ENCODE measurements around the gene SKIC2. TPM values are rescaled to one million over a fixed set of nuclear protein-coding genes. Genes with fewer than 3 reads are reported as not detected.
A peak's percentile ranks its signal among the peaks of the same experiment; 100 is the strongest.
"Not testable (repeated sequence)": the region's sequence is repeated elsewhere in the genome, so short reads cannot be mapped to it uniquely, and the experiment has no call there.

Gene SKIC2
- total RNA-seq (10 to 100 TPM; 22.1 to 73.4 (median 33.4) TPM), polyA plus RNA-seq (10 to 100 TPM; 25.0 to 68.2 (median 30.6) TPM)

DNA sequence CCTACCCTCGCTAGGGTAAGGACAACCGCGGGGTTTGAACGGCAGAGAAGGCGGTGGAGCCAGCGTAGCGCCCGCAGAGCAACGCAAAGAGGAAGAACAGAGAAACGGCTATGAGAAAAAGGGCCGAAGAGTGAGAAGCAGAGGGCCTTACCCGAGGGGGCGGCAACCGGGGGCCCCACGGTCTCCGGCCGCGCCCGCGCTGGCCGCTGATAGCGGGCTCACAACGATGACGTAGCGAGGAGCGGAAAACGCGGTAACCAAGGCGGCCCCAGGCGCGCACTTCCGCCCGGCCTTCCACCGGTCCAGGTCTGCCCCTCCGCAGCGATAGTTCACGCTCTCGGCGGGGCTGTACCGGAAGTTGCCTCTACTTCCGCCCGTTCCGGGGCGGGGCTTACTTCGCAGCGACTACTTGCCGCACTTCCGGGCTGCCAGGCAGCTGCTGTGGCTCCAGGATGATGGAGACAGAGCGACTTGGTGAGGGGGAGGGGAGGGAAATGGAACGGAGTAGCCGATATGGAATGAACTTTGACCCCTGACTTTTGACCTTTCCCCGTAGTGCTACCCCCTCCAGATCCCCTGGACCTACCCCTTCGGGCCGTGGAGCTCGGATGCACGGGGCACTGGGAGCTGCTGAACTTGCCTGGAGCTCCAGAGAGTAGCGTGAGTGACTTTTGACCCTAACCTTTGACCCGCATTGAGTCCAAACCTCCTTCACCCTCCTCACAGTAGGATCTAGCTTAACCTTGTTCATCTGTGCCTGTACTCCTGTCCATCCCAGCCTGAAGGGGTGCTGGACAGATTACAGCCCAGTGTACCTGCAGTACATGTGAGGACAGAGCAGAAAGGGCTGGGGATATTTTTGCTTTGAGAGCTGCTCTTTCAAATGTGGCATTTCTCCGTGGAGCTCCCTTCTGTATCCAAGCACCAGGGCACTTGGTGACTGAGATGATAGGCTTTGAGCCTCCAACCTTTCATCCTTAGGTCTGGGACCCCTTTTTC, at the start of gene SKIC2, which contains the start of gene NELFE:
Gene SKIC2 (plus strand): TSS at position 435 of the 999 bp plus-strand sequence. CDS start 18 bp downstream, at position 453.
Gene NELFE (minus strand): TSS at position 231 of the 999 bp plus-strand sequence. CDS start 525 bp downstream, outside the sequence.
- DNase-seq = peak; percentile 99
- Histone ChIP-seq H3K4me3 (peak within 1 kb of the TSS; percentile 65 to 92 (median 83)), H3K27ac (peak within 1 kb of the TSS; percentile 77 to 91 (median 88)), H3K4me1 (peaks cover 0 to 25% (median 22%) of the 10 kb centered on the region in 4 donors), H3K36me3 (peaks cover 43 to 68% (median 54%) of the 10 kb centered on the region in 4 donors), H3K9me3 (no peaks in the 10 kb centered on the region), H3K27me3 (no peaks in the 10 kb centered on the region)
- TF ChIP-seq POLR2AphosphoS5 (IDR thresholded peaks at IDR 0.05) (peak; percentile 82 to 91 (median 88)), EP300 (IDR thresholded peaks at IDR 0.05) (peak in 1 of 4 donors; percentile 48), POLR2A (IDR thresholded peaks at IDR 0.05) (peak; percentile 46 to 52)
- TF ChIP-seq, protein P1, sequence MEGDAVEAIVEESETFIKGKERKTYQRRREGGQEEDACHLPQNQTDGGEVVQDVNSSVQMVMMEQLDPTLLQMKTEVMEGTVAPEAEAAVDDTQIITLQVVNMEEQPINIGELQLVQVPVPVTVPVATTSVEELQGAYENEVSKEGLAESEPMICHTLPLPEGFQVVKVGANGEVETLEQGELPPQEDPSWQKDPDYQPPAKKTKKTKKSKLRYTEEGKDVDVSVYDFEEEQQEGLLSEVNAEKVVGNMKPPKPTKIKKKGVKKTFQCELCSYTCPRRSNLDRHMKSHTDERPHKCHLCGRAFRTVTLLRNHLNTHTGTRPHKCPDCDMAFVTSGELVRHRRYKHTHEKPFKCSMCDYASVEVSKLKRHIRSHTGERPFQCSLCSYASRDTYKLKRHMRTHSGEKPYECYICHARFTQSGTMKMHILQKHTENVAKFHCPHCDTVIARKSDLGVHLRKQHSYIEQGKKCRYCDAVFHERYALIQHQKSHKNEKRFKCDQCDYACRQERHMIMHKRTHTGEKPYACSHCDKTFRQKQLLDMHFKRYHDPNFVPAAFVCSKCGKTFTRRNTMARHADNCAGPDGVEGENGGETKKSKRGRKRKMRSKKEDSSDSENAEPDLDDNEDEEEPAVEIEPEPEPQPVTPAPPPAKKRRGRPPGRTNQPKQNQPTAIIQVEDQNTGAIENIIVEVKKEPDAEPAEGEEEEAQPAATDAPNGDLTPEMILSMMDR (IDR thresholded peaks at IDR 0.05) = no peak
- intact Hi-C loops (cut with DNase I) = loop anchor here (1.0 to 10.0 kb wide), 4 partner anchors 12 to 414 kb away; partner anchors contain the start of genes ATP6V1G2, DDX39B, NFKBIL1 and ZBTB12
- 0 to 1% methylated on average over 59 of the region's 59 CpGs for WGBS, 2 donors

DNA sequence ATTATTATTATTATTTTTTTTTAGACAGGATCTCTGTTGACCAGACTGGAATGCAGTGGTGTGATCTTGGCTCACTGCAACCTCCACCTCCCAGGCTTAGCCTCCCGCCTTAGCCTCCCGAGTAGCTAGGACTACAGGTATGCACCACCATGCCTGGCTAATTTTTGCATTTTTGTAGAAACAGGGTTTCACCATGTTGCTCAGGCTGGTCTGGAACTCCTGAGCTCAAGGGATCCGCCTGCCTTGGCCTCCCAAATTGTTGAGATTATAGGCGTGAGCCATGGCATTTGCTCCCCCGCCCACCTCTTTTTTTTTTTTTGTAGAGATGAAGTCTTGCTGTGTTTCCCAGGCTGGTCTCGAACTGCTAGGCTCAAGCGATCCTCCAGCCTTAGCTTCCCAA, 49.7 kb upstream of the SKIC2 start:
- WGBS, 2 donors = 76 to 84% methylated on average over 7 of the region's 7 CpGs
- not testable (repeated sequence) for H3K9me3 ChIP-seq, H3K36me3 ChIP-seq, H3K4me1 ChIP-seq, H3K27ac ChIP-seq, H3K27me3 ChIP-seq, DNase-seq, H3K4me3 ChIP-seq
- intact Hi-C loops (cut with DNase I) = loop anchor here (10.0 kb wide), 1 partner anchor 216 kb away; the partner anchor contains the start of gene ATF6B

DNA sequence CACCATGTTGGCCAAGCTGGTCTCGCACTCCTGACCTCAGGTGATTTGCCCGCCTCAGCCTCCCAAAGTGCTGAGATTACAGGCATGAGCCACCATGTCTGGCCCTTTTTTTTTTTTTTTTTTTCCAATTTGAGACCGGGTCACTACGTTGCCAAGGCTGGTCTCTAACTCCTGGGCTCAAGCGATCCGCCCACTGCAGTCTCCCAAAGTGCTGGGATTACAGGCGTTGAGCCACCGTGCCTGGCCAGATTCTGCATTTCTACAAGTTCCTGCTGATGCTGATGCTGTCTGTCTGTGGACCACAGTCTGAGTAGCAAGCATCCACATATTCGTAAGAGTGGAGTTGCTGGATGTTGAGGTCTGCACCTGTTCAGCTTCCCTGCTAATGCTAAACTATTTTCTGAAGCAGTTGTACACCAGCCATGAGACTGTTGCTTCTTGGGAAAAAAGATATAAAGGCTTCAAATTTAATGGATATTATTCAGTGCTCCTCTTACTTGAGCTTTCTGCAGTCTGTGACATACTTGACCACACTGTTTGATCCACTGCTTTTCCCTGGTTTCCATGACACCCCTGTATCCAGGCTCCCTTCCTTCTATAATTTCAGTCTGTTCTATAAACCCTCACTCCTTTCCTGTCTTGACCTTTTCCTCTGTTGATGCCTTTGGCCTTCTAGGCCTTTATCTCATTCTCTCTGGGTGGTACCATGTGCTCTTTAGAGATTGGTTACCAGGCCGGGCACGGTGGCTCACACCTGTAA, 47.0 kb upstream of the SKIC2 start:
- intact Hi-C loops (cut with DNase I) = no loop called here
- H3K36me3 ChIP-seq = no peaks in the 10 kb centered on the region
- no peak for DNase-seq

DNA sequence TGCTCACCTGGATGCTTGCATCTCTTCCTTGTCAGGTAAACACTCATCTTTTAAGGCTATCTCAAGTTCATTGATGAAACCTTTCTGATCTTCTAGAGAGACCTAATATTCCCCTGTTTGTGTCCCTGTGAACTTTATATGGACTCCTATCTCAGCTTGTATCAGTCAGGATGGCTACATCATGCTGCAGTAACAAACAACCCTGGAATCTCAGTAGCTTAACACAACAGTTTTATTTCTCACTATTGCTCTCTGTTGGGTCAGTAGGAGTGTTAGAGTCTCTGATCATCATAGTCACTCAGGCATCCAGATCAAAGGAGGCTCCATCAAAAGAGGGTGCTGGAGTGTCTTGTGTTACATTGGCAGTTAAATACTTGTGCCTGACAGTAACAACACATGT, 43.6 kb upstream of the SKIC2 start:
- Histone ChIP-seq H3K9me3 (no peaks in the 10 kb centered on the region), H3K4me3 (no peak overlapping the region), H3K27me3 (no peaks in the 10 kb centered on the region), H3K36me3 (no peaks in the 10 kb centered on the region), H3K27ac (no peak overlapping the region), H3K4me1 (peaks cover 0 to 9% (median 0%) of the 10 kb centered on the region in 4 donors)
- DNase-seq = no peak
- TF ChIP-seq, protein P1 (IDR thresholded peaks at IDR 0.05) = no peak
- TF ChIP-seq EP300 (IDR thresholded peaks at IDR 0.05) (no peak), POLR2AphosphoS5 (IDR thresholded peaks at IDR 0.05) (no peak), POLR2A (IDR thresholded peaks at IDR 0.05) (no peak)
- intact Hi-C loops (cut with DNase I) = no loop called here

More for the DNA sequence above, 47.0 kb upstream of the SKIC2 start:
- Histone ChIP-seq H3K9me3 (no peaks in the 10 kb centered on the region), H3K4me1 (peaks cover 0 to 9% (median 0%) of the 10 kb centered on the region in 4 donors), H3K27ac (no peak overlapping the region), H3K27me3 (no peaks in the 10 kb centered on the region), H3K4me3 (no peak overlapping the region)
- WGBS, 2 donors = 87 to 88% methylated on average over 11 of the region's 11 CpGs
- no peak for TF ChIP-seq EP300 (IDR thresholded peaks at IDR 0.05)
- TF ChIP-seq POLR2A (IDR thresholded peaks at IDR 0.05) = no peak
- TF ChIP-seq POLR2AphosphoS5 (IDR thresholded peaks at IDR 0.05) = no peak
- TF ChIP-seq, protein P1 (IDR thresholded peaks at IDR 0.05) = no peak

All from sigmoid colon (tissue), 7 donors.